ENCODE results near the gene SGIP1.
"Not testable (repeated sequence)": the region's sequence is repeated elsewhere in the genome, so short reads cannot be mapped to it uniquely, and the experiment has no call there.

The SGIP1 gene

GRCh38 chr1:66731170-66731865 lies 197.4 kb downstream of the SGIP1 start:
- no peak for DNase-seq (ENCODE audit: low spot score)
- TF ChIP-seq CTCF (IDR thresholded peaks at IDR 0.05; ENCODE audit: extremely low read depth, missing control alignments), result no peak

GRCh38 chr1:66732407-66733166 lies 198.6 kb downstream of the SGIP1 start:
- no peak for DNase-seq (ENCODE audit: low spot score)
- no peak for TF ChIP-seq CTCF (IDR thresholded peaks at IDR 0.05; ENCODE audit: extremely low read depth, missing control alignments)

GRCh38 chr1:66733348-66734017 lies 199.5 kb downstream of the SGIP1 start:
- no peak for DNase-seq (ENCODE audit: low spot score)
- no peak for TF ChIP-seq CTCF (IDR thresholded peaks at IDR 0.05; ENCODE audit: extremely low read depth, missing control alignments)

- not testable (repeated sequence) for DNase-seq (ENCODE audit: low spot score)
Measured at GRCh38 chr1:66734531-66734930, 200.6 kb downstream of the SGIP1 start.

GRCh38 chr1:66737836-66738235 lies 203.9 kb downstream of the SGIP1 start:
- TF ChIP-seq CTCF (IDR thresholded peaks at IDR 0.05; ENCODE audit: extremely low read depth, missing control alignments), result no peak
- no peak for DNase-seq (ENCODE audit: low spot score)

GRCh38 chr1:66739401-66740157 lies 205.6 kb downstream of the SGIP1 start:
- no peak for DNase-seq (ENCODE audit: low spot score)
- no peak for TF ChIP-seq CTCF (IDR thresholded peaks at IDR 0.05; ENCODE audit: extremely low read depth, missing control alignments)

GRCh38 chr1:66745451-66745850 lies 211.5 kb downstream of the SGIP1 start:
- TF ChIP-seq CTCF (IDR thresholded peaks at IDR 0.05; ENCODE audit: extremely low read depth, missing control alignments), result no peak

More at GRCh38 chr1:66745451-66745850, 211.5 kb downstream of the SGIP1 start:
- DNase-seq (ENCODE audit: low spot score), result no peak

All from GM20000 (cell line).